Thyroid gland (tissue), 4 donors: ENCODE measurements around the gene SH3BGRL2.

ENCODE experiments used
- CTCF ChIP-seq, 6 experiments: fragments of 200-600 bp in 3 of 6; fragments of 450-650 bp in 3 of 6; sonication (generic) in 3 of 6; IDR thresholded peaks; one replicate each; pipeline ENCODE4 v1.5.1; 2016 to 2019; ENCODE audit warnings: antibody characterized with exemption in 6 of 6, mild to moderate bottlenecking in 2 of 6, inconsistent platforms in 1 of 6, moderate library complexity in 1 of 6
- POLR2A ChIP-seq, 2 donors: fragments of 450-650 bp; IDR thresholded peaks; one replicate each; pipeline ENCODE4 v1.6.1; 2017; ENCODE audit warnings: antibody characterized with exemption in 2 of 2, mild to moderate bottlenecking in 2 of 2, moderate library complexity in 1 of 2

GRCh38 chr6:79710127-79710526, 79.0 kb downstream of the SH3BGRL2 start:
- TF ChIP-seq CTCF (IDR thresholded peaks at IDR 0.05) (no peak), POLR2A (IDR thresholded peaks at IDR 0.05) (no peak)
